Adipocyte (in vitro differentiated cells): Measurements from ENCODE around the gene CEBPB.
"Not testable (repeated sequence)": the region's sequence is repeated elsewhere in the genome, so short reads cannot be mapped to it uniquely, and the experiment has no call there.

Source experiments
- DNase-seq: peaks from one replicate; pipeline ENCODE4 v3.0.0-alpha.2; 2015; ENCODE audit warnings: low read depth
- H3K27me3 ChIP-seq: replicated peaks from 2 replicates; pipeline ENCODE4 v1.7.0; 2013; ENCODE audit warnings: mild to moderate bottlenecking, low read length, moderate library complexity; ENCODE audit not compliant: control insufficient read depth, insufficient read depth
- H3K36me3 ChIP-seq: 2 replicates; pipeline ENCODE4 v1.7.0; 2013; ENCODE audit warnings: low read length, mild to moderate bottlenecking, moderate library complexity; ENCODE audit not compliant: control insufficient read depth, insufficient read depth, severe bottlenecking
- H3K4me1 ChIP-seq: 2 replicates; pipeline ENCODE4 v1.7.0; 2013; ENCODE audit warnings: mild to moderate bottlenecking, low read length, moderate library complexity; ENCODE audit not compliant: control insufficient read depth, insufficient read depth
- H3K4me3 ChIP-seq: 2 replicates; pipeline ENCODE4 v1.7.0; 2013; ENCODE audit warnings: mild to moderate bottlenecking, low read length, moderate library complexity
- H3K9ac ChIP-seq: 2 replicates; pipeline ENCODE4 v1.7.0; 2013; ENCODE audit warnings: mild to moderate bottlenecking, low read length, moderate library complexity
- H3K9me3 ChIP-seq: 2 replicates; pipeline ENCODE4 v1.7.0; 2013; ENCODE audit warnings: mild to moderate bottlenecking, low read length, moderate library complexity; ENCODE audit not compliant: control insufficient read depth

Gene CEBPB

GRCh38 chr20:50194831-50195523 is 4.3 kb downstream of the CEBPB start:
- peaks cover 25% of the 10 kb centered on the region for H3K4me1 ChIP-seq
- H3K36me3 ChIP-seq = peaks cover 29% of the 10 kb centered on the region
- H3K27me3 ChIP-seq = no peaks in the 10 kb centered on the region
- peak overlapping the region; percentile 98 for H3K4me3 ChIP-seq
- no peak for DNase-seq
- no peaks in the 10 kb centered on the region for H3K9me3 ChIP-seq
- H3K9ac ChIP-seq = peak overlapping the region; percentile 100

- H3K36me3 ChIP-seq = peaks cover 29% of the 10 kb centered on the region
- H3K9ac ChIP-seq = peak overlapping the region; percentile 100
- H3K4me1 ChIP-seq = peaks cover 25% of the 10 kb centered on the region
- no peaks in the 10 kb centered on the region for H3K9me3 ChIP-seq
- DNase-seq = no peak
- no peaks in the 10 kb centered on the region for H3K27me3 ChIP-seq
- no peak overlapping the region for H3K4me3 ChIP-seq
Observed at GRCh38 chr20:50195524-50196120, 5.0 kb downstream of the CEBPB start.

DNA sequence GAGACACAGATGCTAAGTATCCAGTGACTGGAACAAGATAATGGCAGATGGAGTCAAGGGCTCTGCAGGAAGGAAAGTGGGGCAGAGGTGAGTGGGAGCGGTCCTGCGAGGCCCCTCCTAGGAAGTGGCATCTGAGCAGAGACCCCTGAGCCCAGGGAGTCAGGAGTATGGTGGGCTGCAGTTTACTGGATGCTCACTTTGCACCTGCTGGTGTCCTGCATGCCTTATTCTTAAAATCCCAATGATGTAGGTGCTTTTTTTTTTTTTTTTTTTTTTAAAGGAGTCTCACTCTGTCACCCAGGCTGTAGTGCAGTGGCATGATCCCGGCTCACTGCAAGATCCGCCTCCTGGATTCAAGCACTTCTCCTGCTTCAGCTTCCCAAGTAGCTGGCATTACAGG is 5.6 kb downstream of the CEBPB start:
- Histone ChIP-seq H3K9me3 (no peaks in the 10 kb centered on the region), H3K27me3 (no peaks in the 10 kb centered on the region), H3K9ac (peak overlapping the region; percentile 100), H3K4me3 (no peak overlapping the region), H3K36me3 (peaks cover 29% of the 10 kb centered on the region), H3K4me1 (peaks cover 25% of the 10 kb centered on the region)
- DNase-seq = no peak

- no peaks in the 10 kb centered on the region for H3K27me3 ChIP-seq
- H3K9me3 ChIP-seq = no peaks in the 10 kb centered on the region
- H3K4me3 ChIP-seq = no peak overlapping the region
- peak overlapping the region; percentile 100 for H3K9ac ChIP-seq
- peaks cover 25% of the 10 kb centered on the region for H3K4me1 ChIP-seq
- H3K36me3 ChIP-seq = peaks cover 29% of the 10 kb centered on the region
- DNase-seq = no peak
Observed at GRCh38 chr20:50196896-50197295, 6.3 kb downstream of the CEBPB start.

- Histone ChIP-seq H3K9ac (peak overlapping the region; percentile 100), H3K36me3 (peaks cover 26% of the 10 kb centered on the region), H3K4me1 (peaks cover 25% of the 10 kb centered on the region), H3K27me3 (no peaks in the 10 kb centered on the region), H3K9me3 (peaks cover 1% of the 10 kb centered on the region), H3K4me3 (no peak overlapping the region)
- no peak for DNase-seq
Observed at GRCh38 chr20:50197463-50198179, 7.0 kb downstream of the CEBPB start.

- DNase-seq = no peak
- H3K27me3 ChIP-seq = no peaks in the 10 kb centered on the region
- H3K36me3 ChIP-seq = peaks cover 20% of the 10 kb centered on the region
- no peak overlapping the region for H3K4me3 ChIP-seq
- peak overlapping the region; percentile 15 for H3K9ac ChIP-seq
- H3K9me3 ChIP-seq = peaks cover 7% of the 10 kb centered on the region
- peaks cover 25% of the 10 kb centered on the region for H3K4me1 ChIP-seq
Observed at GRCh38 chr20:50198180-50198666, 7.6 kb downstream of the CEBPB start.

- peaks cover 12% of the 10 kb centered on the region for H3K9me3 ChIP-seq
- no peak for DNase-seq
- H3K4me3 ChIP-seq = no peak overlapping the region
- H3K4me1 ChIP-seq = peaks cover 25% of the 10 kb centered on the region
- H3K36me3 ChIP-seq = peaks cover 15% of the 10 kb centered on the region
- peak overlapping the region; percentile 15 for H3K9ac ChIP-seq
- H3K27me3 ChIP-seq = no peaks in the 10 kb centered on the region
Observed at GRCh38 chr20:50198716-50199115, 8.1 kb downstream of the CEBPB start.

GRCh38 chr20:50199703-50200102 is 9.1 kb downstream of the CEBPB start:
- Histone ChIP-seq H3K4me1 (peaks cover 16% of the 10 kb centered on the region), H3K9me3 (peaks cover 14% of the 10 kb centered on the region), H3K4me3 (no peak overlapping the region), H3K9ac (no peak overlapping the region), H3K36me3 (peaks cover 5% of the 10 kb centered on the region), H3K27me3 (no peaks in the 10 kb centered on the region)
- no peak for DNase-seq

- H3K9me3 ChIP-seq = peaks cover 14% of the 10 kb centered on the region
- no peak overlapping the region for H3K4me3 ChIP-seq
- DNase-seq = no peak
- no peaks in the 10 kb centered on the region for H3K36me3 ChIP-seq
- peaks cover 9% of the 10 kb centered on the region for H3K4me1 ChIP-seq
- no peaks in the 10 kb centered on the region for H3K27me3 ChIP-seq
- H3K9ac ChIP-seq = peak overlapping the region; percentile 2
Observed at GRCh38 chr20:50200482-50201104, 10.0 kb downstream of the CEBPB start.

DNA sequence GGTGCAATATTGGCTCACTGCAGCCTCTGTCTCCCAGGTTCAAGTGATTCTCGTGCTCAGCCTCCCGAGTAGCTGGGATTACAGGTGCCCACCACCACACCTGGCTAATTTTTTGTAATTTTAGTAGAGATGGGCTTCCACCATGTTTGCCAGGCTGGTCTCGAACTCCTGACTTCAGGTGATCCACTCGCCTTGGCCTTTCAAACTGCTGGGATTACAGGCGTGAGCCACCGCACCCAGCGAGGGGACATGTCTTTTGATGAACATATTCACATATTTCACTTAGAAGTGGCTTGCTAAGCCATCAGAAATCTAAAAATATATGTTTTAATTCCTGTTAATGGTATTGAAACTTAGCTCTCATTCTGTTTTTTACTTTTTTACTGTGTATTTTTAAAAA is 11.1 kb downstream of the CEBPB start:
- H3K4me1 ChIP-seq, H3K27me3 ChIP-seq, DNase-seq, H3K9ac ChIP-seq, H3K4me3 ChIP-seq, H3K36me3 ChIP-seq: not testable (repeated sequence)
- H3K9me3 ChIP-seq = peaks cover 14% of the 10 kb centered on the region

- H3K4me1 ChIP-seq = peaks cover 12% of the 10 kb centered on the region
- no peak for DNase-seq
- H3K9ac ChIP-seq = no peak overlapping the region
- H3K9me3 ChIP-seq = peaks cover 14% of the 10 kb centered on the region
- H3K36me3 ChIP-seq = no peaks in the 10 kb centered on the region
- H3K27me3 ChIP-seq = no peaks in the 10 kb centered on the region
- no peak overlapping the region for H3K4me3 ChIP-seq
Observed at GRCh38 chr20:50202677-50203076, 12.0 kb downstream of the CEBPB start.
